Superior temporal gyrus (tissue), 1 donor: ENCODE data around the gene PDZD2.
"Not testable (repeated sequence)": the region's sequence is repeated elsewhere in the genome, so short reads cannot be mapped to it uniquely, and the experiment has no call there.

Experiments used
- DNase-seq: peaks from one replicate; pipeline ENCODE4 v3.0.0-alpha.2; 2016; ENCODE audit errors: extremely low spot score

Gene PDZD2

GRCh38 chr5:31691408-31691807 is 52.5 kb downstream of the PDZD2 start:
- DNase-seq, result not testable (repeated sequence)

- no peak for DNase-seq
Measured at GRCh38 chr5:31692561-31693221, 53.8 kb downstream of the PDZD2 start.

GRCh38 chr5:31698673-31699072 is 59.7 kb downstream of the PDZD2 start:
- no peak for DNase-seq

- no peak for DNase-seq
Measured at GRCh38 chr5:31701642-31702299, 62.8 kb downstream of the PDZD2 start.

- no peak for DNase-seq
Measured at GRCh38 chr5:31702712-31703111, 63.8 kb downstream of the PDZD2 start.

GRCh38 chr5:31703757-31704156 is 64.8 kb downstream of the PDZD2 start:
- DNase-seq, result no peak

- DNase-seq, result no peak
Measured at GRCh38 chr5:31706186-31706585, 67.3 kb downstream of the PDZD2 start.

- DNase-seq, result no peak
Measured at GRCh38 chr5:31707329-31707728, 68.4 kb downstream of the PDZD2 start.

- DNase-seq, result no peak
Measured at GRCh38 chr5:31708089-31708488, 69.2 kb downstream of the PDZD2 start.

- DNase-seq, result no peak
Measured at GRCh38 chr5:31711363-31711762, 72.4 kb downstream of the PDZD2 start.

GRCh38 chr5:31711935-31712592 is 73.1 kb downstream of the PDZD2 start:
- no peak for DNase-seq

- DNase-seq, result no peak
Measured at GRCh38 chr5:31717561-31717960, 78.6 kb downstream of the PDZD2 start.

- DNase-seq, result no peak
Measured at GRCh38 chr5:31720004-31720403, 81.1 kb downstream of the PDZD2 start.

GRCh38 chr5:31720811-31721345 is 81.9 kb downstream of the PDZD2 start:
- DNase-seq, result no peak

GRCh38 chr5:31722111-31722510 is 83.2 kb downstream of the PDZD2 start:
- DNase-seq, result no peak

- DNase-seq, result no peak
Measured at GRCh38 chr5:31725996-31726395, 87.1 kb downstream of the PDZD2 start.

GRCh38 chr5:31726952-31727351 is 88.0 kb downstream of the PDZD2 start:
- DNase-seq, result peak; percentile 44

- DNase-seq, result no peak
Measured at GRCh38 chr5:31728039-31728438, 89.1 kb downstream of the PDZD2 start.

GRCh38 chr5:31728806-31729205 is 89.9 kb downstream of the PDZD2 start:
- DNase-seq, result not testable (repeated sequence)

- no peak for DNase-seq
Measured at GRCh38 chr5:31730139-31730538, 91.2 kb downstream of the PDZD2 start.

- DNase-seq, result no peak
Measured at GRCh38 chr5:31731016-31731415, 92.1 kb downstream of the PDZD2 start.

GRCh38 chr5:31731710-31732301 is 92.9 kb downstream of the PDZD2 start:
- DNase-seq, result no peak
